GM06990 (cell line): ENCODE results near the gene VARS1.

Source experiments
- DNase-seq: peaks from one replicate; pipeline ENCODE4 v3.0.0-alpha.2; 2011; ENCODE audit not compliant: insufficient read length; ENCODE audit errors: extremely low read depth
- H3K27me3 ChIP-seq: replicated peaks from 2 replicates; pipeline ENCODE4 v1.6.0; 2011; ENCODE audit warnings: low read length; ENCODE audit not compliant: control insufficient read depth, insufficient read depth
- H3K36me3 ChIP-seq: 2 replicates; pipeline ENCODE4 v1.5.1; 2011; ENCODE audit warnings: low read length; ENCODE audit not compliant: control insufficient read depth, insufficient read depth
- H3K4me3 ChIP-seq: replicated peaks from 2 replicates; pipeline ENCODE4 v1.5.1; 2011; ENCODE audit warnings: low read depth, mild to moderate bottlenecking, control low read depth, low read length
- TF ChIP-seq, protein P1 (sequence below): IDR thresholded peaks from 2 replicates; pipeline ENCODE4 v1.5.1; 2011; ENCODE audit warnings: low read length, control low read depth, mild to moderate bottlenecking, inconsistent platforms; ENCODE audit not compliant: insufficient read depth, poor library complexity, severe bottlenecking

The VARS1 gene

DNA sequence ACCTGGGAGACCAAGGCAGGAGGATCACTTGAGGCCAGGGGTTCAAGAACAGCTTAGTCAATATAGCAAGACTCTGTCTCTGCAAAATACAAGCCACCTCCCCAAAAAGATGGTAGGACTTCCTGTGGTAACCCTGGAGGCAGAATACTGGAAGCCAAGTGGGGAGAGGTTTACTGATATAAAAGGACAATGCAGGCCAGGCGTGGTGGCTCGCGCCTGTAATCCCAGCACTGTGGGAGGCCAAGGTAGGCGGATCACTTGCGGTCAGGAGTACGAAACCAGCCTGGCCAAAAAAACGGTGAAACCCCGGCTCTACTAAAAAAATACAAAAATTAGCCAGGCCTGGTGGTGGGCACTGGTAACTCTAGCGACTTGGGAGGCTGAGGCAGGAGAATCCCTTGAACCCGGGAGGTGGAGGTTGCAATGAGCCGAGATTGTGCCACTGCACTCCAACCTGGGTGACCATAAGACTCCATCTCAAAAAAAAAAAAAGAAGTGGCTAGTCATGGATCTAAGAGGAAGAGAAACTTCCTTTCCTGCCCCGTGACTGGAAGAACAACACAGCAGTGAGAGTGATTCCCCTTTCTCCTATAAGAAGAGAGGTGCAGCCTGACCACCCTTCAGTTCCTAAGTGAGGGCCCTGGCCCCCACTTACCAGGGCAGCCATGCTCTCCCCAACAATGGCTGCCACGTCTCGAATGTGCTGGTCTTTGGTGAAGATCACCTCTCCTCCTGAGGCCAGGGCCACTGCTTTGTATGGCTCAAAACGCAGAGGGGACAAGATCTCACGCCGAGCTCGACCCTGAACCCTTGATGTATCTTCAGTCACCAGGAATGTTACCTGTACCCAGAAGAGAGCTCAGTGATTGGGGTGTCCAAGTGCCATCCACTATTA is 26.9 kb downstream of the VARS1 start:
- no peak for DNase-seq
- TF ChIP-seq, protein P1, sequence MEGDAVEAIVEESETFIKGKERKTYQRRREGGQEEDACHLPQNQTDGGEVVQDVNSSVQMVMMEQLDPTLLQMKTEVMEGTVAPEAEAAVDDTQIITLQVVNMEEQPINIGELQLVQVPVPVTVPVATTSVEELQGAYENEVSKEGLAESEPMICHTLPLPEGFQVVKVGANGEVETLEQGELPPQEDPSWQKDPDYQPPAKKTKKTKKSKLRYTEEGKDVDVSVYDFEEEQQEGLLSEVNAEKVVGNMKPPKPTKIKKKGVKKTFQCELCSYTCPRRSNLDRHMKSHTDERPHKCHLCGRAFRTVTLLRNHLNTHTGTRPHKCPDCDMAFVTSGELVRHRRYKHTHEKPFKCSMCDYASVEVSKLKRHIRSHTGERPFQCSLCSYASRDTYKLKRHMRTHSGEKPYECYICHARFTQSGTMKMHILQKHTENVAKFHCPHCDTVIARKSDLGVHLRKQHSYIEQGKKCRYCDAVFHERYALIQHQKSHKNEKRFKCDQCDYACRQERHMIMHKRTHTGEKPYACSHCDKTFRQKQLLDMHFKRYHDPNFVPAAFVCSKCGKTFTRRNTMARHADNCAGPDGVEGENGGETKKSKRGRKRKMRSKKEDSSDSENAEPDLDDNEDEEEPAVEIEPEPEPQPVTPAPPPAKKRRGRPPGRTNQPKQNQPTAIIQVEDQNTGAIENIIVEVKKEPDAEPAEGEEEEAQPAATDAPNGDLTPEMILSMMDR: no peak

DNA sequence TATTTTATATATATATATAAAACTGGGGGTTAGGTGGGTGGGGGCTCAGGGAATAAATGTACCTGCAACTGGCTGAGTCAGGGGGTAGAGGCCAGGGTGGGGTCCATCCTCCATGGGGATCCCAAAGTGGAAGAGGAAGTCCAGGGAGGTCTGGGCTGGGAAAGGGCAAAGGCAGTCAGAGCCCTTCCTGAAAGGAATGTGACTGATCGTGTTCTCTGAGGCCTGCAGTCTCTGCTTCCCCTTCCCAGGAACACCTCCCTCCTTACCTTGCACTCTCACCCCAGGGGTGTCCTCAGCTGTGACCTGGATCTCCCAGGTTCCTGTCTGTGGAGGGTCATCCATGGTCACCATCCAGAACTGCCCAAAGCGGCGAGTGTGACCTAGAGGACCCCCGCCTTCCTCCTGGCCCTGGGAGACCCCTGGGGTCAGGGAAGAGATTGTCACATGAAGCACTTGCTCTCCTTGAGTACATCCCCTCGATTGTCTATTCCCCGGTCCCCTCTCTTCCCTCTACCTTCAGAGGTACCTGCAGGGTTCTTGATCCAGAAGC is 28.4 kb downstream of the VARS1 start:
- Histone ChIP-seq H3K27me3 (no peaks in the 10 kb centered on the region), H3K4me3 (no peak overlapping the region), H3K36me3 (peaks cover 5% of the 10 kb centered on the region)
- no peak for DNase-seq
- TF ChIP-seq, protein P1: no peak

More for the DNA sequence above, 26.9 kb downstream of the VARS1 start:
- H3K27me3 ChIP-seq: no peaks in the 10 kb centered on the region
- H3K4me3 ChIP-seq: no peak overlapping the region
- peaks cover 2% of the 10 kb centered on the region; the same call in 1 of the 2 replicates for H3K36me3 ChIP-seq

DNA sequence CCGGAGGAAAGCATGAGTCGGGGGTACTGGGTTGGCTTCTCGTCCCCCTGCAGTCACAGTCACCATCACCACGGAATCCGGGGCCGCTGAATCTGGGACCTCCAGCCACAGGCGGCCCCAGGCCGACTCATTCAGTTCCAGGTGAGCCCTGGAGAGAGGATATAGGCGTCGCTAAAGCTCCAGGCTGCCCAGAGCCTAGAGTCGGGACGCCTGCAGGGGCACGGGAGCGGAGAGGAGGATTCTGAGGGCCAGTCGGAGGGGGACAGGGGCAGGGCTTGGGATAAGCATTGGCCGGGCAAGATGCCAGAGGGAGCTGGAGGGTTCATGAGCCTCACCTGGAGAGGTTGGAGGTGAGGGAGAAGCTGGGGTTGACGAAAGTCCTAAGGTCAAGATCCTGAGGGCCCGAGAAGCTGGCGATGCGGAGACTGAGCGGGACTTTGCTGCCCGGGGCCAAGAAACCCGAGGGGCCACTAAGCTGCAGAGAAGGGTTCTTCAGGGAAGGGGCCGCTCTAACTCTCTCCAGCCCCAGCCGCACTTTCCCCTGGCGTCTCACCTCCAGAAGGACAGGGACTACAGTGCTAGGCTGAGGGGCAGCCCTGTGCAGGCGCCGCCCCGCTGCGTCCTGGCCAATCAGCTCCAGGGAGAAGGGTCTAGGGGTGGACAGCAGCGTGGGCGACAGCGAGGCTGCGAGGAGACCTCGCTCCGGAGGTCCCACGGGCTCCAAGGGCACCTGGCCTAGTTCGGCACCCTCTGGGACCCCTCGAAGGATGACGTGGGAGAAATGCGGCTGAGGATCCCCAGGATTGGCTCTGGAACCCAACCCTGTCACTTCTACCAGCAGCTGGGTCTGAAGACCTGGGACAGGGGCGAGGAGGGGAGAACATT is 29.4 kb downstream of the VARS1 start:
- no peak overlapping the region for H3K4me3 ChIP-seq
- peaks cover 12% of the 10 kb centered on the region for H3K36me3 ChIP-seq
- TF ChIP-seq, protein P1: no peak
- no peaks in the 10 kb centered on the region for H3K27me3 ChIP-seq
- DNase-seq: no peak

DNA sequence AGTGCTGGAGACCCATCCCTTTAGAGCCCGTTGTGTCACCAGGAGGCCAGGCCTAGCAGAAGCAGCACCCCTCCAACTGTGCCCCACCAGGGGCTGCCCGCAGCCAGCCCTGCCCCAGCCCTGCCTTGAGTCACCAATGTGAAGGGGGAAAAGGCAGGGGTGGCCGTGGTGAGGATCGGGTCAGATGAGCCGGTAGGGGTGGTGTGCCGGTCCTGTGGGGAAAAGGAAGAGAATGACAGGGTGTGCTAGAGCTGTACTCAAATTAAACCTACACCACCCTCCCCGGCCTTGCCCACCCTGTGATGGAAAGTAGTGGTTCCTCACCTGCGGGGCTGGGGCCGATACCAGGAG is 30.0 kb downstream of the VARS1 start:
- no peak for DNase-seq
- Histone ChIP-seq H3K4me3 (no peak overlapping the region), H3K27me3 (no peaks in the 10 kb centered on the region), H3K36me3 (peaks cover 16% of the 10 kb centered on the region)
- TF ChIP-seq, protein P1: no peak

DNA sequence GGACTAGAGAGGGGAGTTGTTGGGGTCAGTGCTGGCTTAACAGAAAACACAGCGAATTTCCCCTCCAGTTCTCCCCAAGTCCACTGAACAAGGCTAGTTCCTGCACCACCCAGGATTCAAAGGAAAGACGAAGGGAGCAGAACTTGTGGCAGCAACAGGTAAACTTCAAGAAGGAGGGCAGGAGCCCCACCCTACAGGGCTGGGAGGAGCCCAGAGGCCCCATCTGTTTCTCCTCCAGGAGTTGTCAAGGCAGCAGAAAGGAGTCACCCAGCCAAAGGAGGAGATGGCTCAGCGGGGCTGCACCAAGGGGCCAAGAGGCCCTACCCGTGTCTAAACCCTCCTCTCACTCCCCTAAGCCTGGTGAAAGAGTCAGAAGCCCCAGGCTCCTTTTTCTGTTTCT is 31.4 kb downstream of the VARS1 start:
- H3K36me3 ChIP-seq: peaks cover 21% of the 10 kb centered on the region

More for the DNA sequence above, 31.4 kb downstream of the VARS1 start:
- no peak for DNase-seq
- H3K27me3 ChIP-seq: no peaks in the 10 kb centered on the region
- TF ChIP-seq, protein P1: no peak
- H3K4me3 ChIP-seq: no peak overlapping the region
